Activated T-cell treated with anti-CD3 and anti-CD28 coated beads for 48 hours (primary cell): ENCODE data around the gene SLC28A3.
A peak's percentile ranks its signal among the peaks of the same experiment; 100 is the strongest.

ENCODE experiments used
- DNase-seq: peaks from one replicate; pipeline ENCODE4 v3.0.0-alpha.2; 2020; ENCODE audit warnings: low read depth

The SLC28A3 gene

GRCh38 chr9:84339503-84339902 lies 1.1 kb downstream of the SLC28A3 start:
- DNase-seq: no peak

- DNase-seq: no peak
Measured at GRCh38 chr9:84338792-84339191, 1.8 kb downstream of the SLC28A3 start.

GRCh38 chr9:84337252-84337651 lies 3.3 kb downstream of the SLC28A3 start:
- DNase-seq: no peak

- no peak for DNase-seq
Measured at GRCh38 chr9:84331119-84331809, 9.3 kb downstream of the SLC28A3 start.

- DNase-seq: no peak
Measured at GRCh38 chr9:84330246-84330645, 10.3 kb downstream of the SLC28A3 start.

GRCh38 chr9:84327184-84327583 lies 13.4 kb downstream of the SLC28A3 start:
- DNase-seq: no peak

- no peak for DNase-seq
Measured at GRCh38 chr9:84325347-84325973, 15.1 kb downstream of the SLC28A3 start.

GRCh38 chr9:84324811-84325210 lies 15.7 kb downstream of the SLC28A3 start:
- no peak for DNase-seq

GRCh38 chr9:84323858-84324257 lies 16.7 kb downstream of the SLC28A3 start:
- DNase-seq: no peak

- DNase-seq: no peak
Measured at GRCh38 chr9:84322828-84323227, 17.7 kb downstream of the SLC28A3 start.

GRCh38 chr9:84320231-84320630 lies 20.3 kb downstream of the SLC28A3 start:
- DNase-seq: no peak

- no peak for DNase-seq
Measured at GRCh38 chr9:84319632-84320031, 20.9 kb downstream of the SLC28A3 start.

GRCh38 chr9:84318981-84319380 lies 21.6 kb downstream of the SLC28A3 start:
- no peak for DNase-seq

GRCh38 chr9:84317563-84317962 lies 23.0 kb downstream of the SLC28A3 start:
- no peak for DNase-seq

GRCh38 chr9:84315278-84315877 lies 25.2 kb downstream of the SLC28A3 start:
- DNase-seq: peak; percentile 36

- DNase-seq: no peak
Measured at GRCh38 chr9:84314306-84314705, 26.3 kb downstream of the SLC28A3 start.

GRCh38 chr9:84310883-84311282 lies 29.7 kb downstream of the SLC28A3 start:
- DNase-seq: no peak

- no peak for DNase-seq
Measured at GRCh38 chr9:84305497-84306131, 34.9 kb downstream of the SLC28A3 start.

GRCh38 chr9:84304166-84304565 lies 36.4 kb downstream of the SLC28A3 start:
- DNase-seq: no peak

GRCh38 chr9:84303061-84303460 lies 37.5 kb downstream of the SLC28A3 start:
- no peak for DNase-seq

- DNase-seq: no peak
Measured at GRCh38 chr9:84301851-84302250, 38.7 kb downstream of the SLC28A3 start.

GRCh38 chr9:84300271-84300670 lies 40.3 kb downstream of the SLC28A3 start:
- DNase-seq: no peak
